Measurements from ENCODE around the gene AQP10. TPM values are rescaled to one million over a fixed set of nuclear protein-coding genes. Genes with fewer than 3 reads are reported as not detected.

The AQP10 gene
- total and polyA plus RNA-seq, 11 donors = 0.15 to 1.2 (median 0.55) TPM; not detected in 3

GRCh38 chr1:154323493-154323892 is 2.6 kb downstream of the AQP10 start:
- Histone ChIP-seq H3K4me3 (no peak overlapping the region), H3K9me3 (no peaks in the 10 kb centered on the region), H3K36me3 (no peaks in the 10 kb centered on the region), H3K27me3 (peaks cover 0 to 3% (median 0%) of the 10 kb centered on the region in 9 donors), H3K4me1 (peaks cover 0 to 50% (median 29%) of the 10 kb centered on the region in 12 donors), H3K27ac (no peak overlapping the region)
- no peak for TF ChIP-seq CTCF (IDR thresholded peaks at IDR 0.05)
- no peak for TF ChIP-seq POLR2A (IDR thresholded peaks at IDR 0.05)
- DNase-seq (no peak), ATAC-seq (no peak)
- 89 to 95% (median 91%) methylated on average over 7 of the region's 7 CpGs for WGBS, 4 donors
- intact Hi-C loops (cut with DNase I) = loop anchor here in 1 of 10 donors (10.0 kb wide), 1 partner anchor 129 kb away; the partner anchor contains the start of gene TPM3

DNA sequence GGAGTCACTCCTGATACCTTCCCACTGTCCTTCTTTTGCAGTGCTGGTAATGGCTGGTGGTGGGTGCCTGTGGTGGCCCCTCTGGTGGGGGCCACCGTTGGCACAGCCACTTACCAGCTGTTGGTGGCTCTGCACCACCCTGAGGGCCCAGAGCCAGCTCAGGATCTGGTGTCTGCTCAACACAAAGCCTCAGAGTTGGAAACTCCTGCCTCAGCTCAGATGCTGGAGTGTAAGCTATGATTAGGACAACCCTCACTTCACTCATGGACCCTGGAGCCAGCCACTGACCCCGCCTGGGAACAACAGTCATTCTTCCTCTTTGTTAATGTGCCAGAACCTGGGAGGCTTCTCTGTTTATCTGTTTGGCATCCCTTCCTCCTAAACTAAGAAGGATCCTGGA is 3.3 kb downstream of the AQP10 start:
- 69 to 83% (median 75%) methylated on average over 2 of the region's 2 CpGs for WGBS, 4 donors
- Histone ChIP-seq H3K9me3 (no peaks in the 10 kb centered on the region), H3K27ac (peak overlapping the region in 3 of 12 donors; percentile 85 to 94 (median 86)), H3K36me3 (no peaks in the 10 kb centered on the region), H3K4me1 (peaks cover 0 to 58% (median 31%) of the 10 kb centered on the region in 12 donors), H3K4me3 (peak overlapping the region in 9 of 12 donors; percentile 70 to 99 (median 75)), H3K27me3 (peaks cover 0 to 3% (median 0%) of the 10 kb centered on the region in 9 donors)
- DNase-seq (no peak), ATAC-seq (no peak)
- TF ChIP-seq CTCF (IDR thresholded peaks at IDR 0.05) = no peak
- no peak for TF ChIP-seq POLR2A (IDR thresholded peaks at IDR 0.05)
- intact Hi-C loops (cut with DNase I) = loop anchor here in 1 of 10 donors (10.0 kb wide), 1 partner anchor 129 kb away; the partner anchor contains the start of gene TPM3

- WGBS, 4 donors = 1% methylated on average over 46 to 56 of the region's 56 CpGs
- intact Hi-C loops (cut with DNase I) = loop anchor here in 3 of 10 donors (5.0 to 10.0 kb wide), 2 partner anchors 53 to 130 kb away; partner anchors contain the start of genes HAX1 (in 2 of the 3) and TPM3 (in 1 of the 3)
- DNase-seq (peak; percentile 70 to 86 (median 77)), ATAC-seq (peak; percentile 43 to 63 (median 52))
- Histone ChIP-seq H3K27me3 (peaks cover 0 to 3% (median 0%) of the 10 kb centered on the region in 9 donors), H3K36me3 (peaks cover 0 to 3% (median 0%) of the 10 kb centered on the region in 9 donors), H3K9me3 (no peaks in the 10 kb centered on the region), H3K4me3 (peak within 1 kb of the TSS; percentile 70 to 99 (median 75)), H3K27ac (peak within 1 kb of the TSS; percentile 58 to 94 (median 88)), H3K4me1 (peaks cover 0 to 61% (median 36%) of the 10 kb centered on the region in 12 donors)
- TF ChIP-seq CTCF (IDR thresholded peaks at IDR 0.05) (peak; percentile 78 to 96 (median 92)), POLR2A (IDR thresholded peaks at IDR 0.05) (no peak)
Measured at GRCh38 chr1:154324669-154325582, 4.0 kb downstream of the AQP10 start, which contains the start of gene ATP8B2. ATP8B2 (plus strand) TSS chr1:154325525; CDS start chr1:154328142, 2,617 bp downstream.
